Smooth muscle cell (in vitro differentiated cells): ENCODE data around the gene COX4I2. TPM values are rescaled to one million over a fixed set of nuclear protein-coding genes. Genes with fewer than 3 reads are reported as not detected.

Experiments
- DNase-seq: peaks from one replicate; lab custom pipeline; 2025; ENCODE audit not compliant: unreplicated experiment; lab: John Stamatoyannopoulos, UW
- H2AFZ ChIP-seq: fragments of 200-600 bp; sonication (generic); 2 replicates; pipeline ENCODE4 v1.6.0; 2016; ENCODE audit warnings: antibody characterized with exemption, low read depth, mild to moderate bottlenecking
- H3F3A ChIP-seq: fragments of 200-600 bp; sonication (generic); 2 replicates; pipeline ENCODE4 v1.6.0; 2017; ENCODE audit warnings: antibody characterized with exemption, low read depth
- H3K27ac ChIP-seq: fragments of 200-600 bp; sonication (generic); 2 replicates; pipeline ENCODE4 v1.5.1; 2016; ENCODE audit warnings: low read depth, mild to moderate bottlenecking
- H3K27me3 ChIP-seq: fragments of 200-600 bp; sonication (generic); 2 replicates; pipeline ENCODE4 v1.6.1; 2016; ENCODE audit warnings: low read depth, mild to moderate bottlenecking
- H3K36me3 ChIP-seq: fragments of 200-600 bp; sonication (generic); 2 replicates; pipeline ENCODE4 v1.5.1; 2016; ENCODE audit warnings: low read depth
- H3K4me1 ChIP-seq: fragments of 200-600 bp; sonication (generic); 2 replicates; pipeline ENCODE4 v1.5.1; 2016; ENCODE audit warnings: low read depth
- H3K4me2 ChIP-seq: fragments of 200-600 bp; sonication (generic); 2 replicates; pipeline ENCODE4 v1.6.0; 2016; ENCODE audit warnings: mild to moderate bottlenecking
- H3K4me3 ChIP-seq: fragments of 200-600 bp; sonication (generic); 2 replicates; pipeline ENCODE4 v1.5.1; 2016; ENCODE audit warnings: mild to moderate bottlenecking
- H3K79me2 ChIP-seq: fragments of 200-600 bp; sonication (generic); 2 replicates; pipeline ENCODE4 v1.6.0; 2016; ENCODE audit warnings: low read depth, mild to moderate bottlenecking
- H3K9ac ChIP-seq: fragments of 200-600 bp; sonication (generic); 2 replicates; pipeline ENCODE4 v1.6.0; 2016; ENCODE audit warnings: low read depth
- H3K9me3 ChIP-seq: fragments of 200-600 bp; sonication (generic); replicated peaks from 2 replicates; pipeline ENCODE4 v1.5.1; 2016; ENCODE audit warnings: low read depth
- H4K20me1 ChIP-seq: fragments of 200-600 bp; sonication (generic); 2 replicates; pipeline ENCODE4 v1.6.0; 2016; ENCODE audit warnings: low read depth
- CTCF ChIP-seq: fragments of 200-600 bp; sonication (generic); IDR thresholded peaks from 2 replicates; pipeline ENCODE4 v1.5.1; 2017; ENCODE audit warnings: borderline replicate concordance, mild to moderate bottlenecking, antibody characterized with exemption; ENCODE audit not compliant: insufficient read depth, poor library complexity, severe bottlenecking
- WGBS: methylation state at CpG from one replicate; pipeline ENCODE4 v1.1.7; 2016; ENCODE audit warnings: low lambda C conversion rate; 5-methylcytosine and 5-hydroxymethylcytosine counted together
- polyA plus RNA-seq: library from polyadenylated mRNA; unstranded; fragments of >200 nt; fragmentation: Nextera tagmentation; extraction: Ambion mirVana; gene quantifications from 2 replicates; pipeline ENCODE4 v1.2.1, GENCODE V29; 2016
- total RNA-seq: library from RNA; depleted of rRNA; stranded (reverse); fragments of >200 nt; gene quantifications from 2 replicates; pipeline ENCODE4 v1.2.3, GENCODE V29; 2014

COX4I2 gene
- total and polyA plus RNA-seq, 2 experiments from 2014 or later, result 0.80 TPM; not detected in 1

- Histone ChIP-seq H3K4me3 (no peak overlapping the region), H4K20me1 (no peaks in the 10 kb centered on the region), H3K9me3 (no peaks in the 10 kb centered on the region), H3K36me3 (no peaks in the 10 kb centered on the region), H3K27me3 (no peaks in the 10 kb centered on the region), H3K27ac (peak overlapping the region; percentile 85), H3K9ac (no peak overlapping the region), H2AFZ (no peak overlapping the region), H3K79me2 (no peaks in the 10 kb centered on the region), H3F3A (peaks cover 50% of the 10 kb centered on the region), H3K4me1 (no peaks in the 10 kb centered on the region), H3K4me2 (no peak overlapping the region)
- TF ChIP-seq CTCF, result no peak
- DNase-seq, result no peak
- WGBS, result 91% methylated on average over 13 of the region's 13 CpGs
Observed at GRCh38 chr20:31594002-31594557, 43.6 kb upstream of the COX4I2 start.

- Histone ChIP-seq H3K4me2 (peak overlapping the region; percentile 2), H3K9ac (no peak overlapping the region)
Observed at GRCh38 chr20:31594558-31595379, 42.9 kb upstream of the COX4I2 start.

GRCh38 chr20:31595380-31595653, 42.4 kb upstream of the COX4I2 start:
- Histone ChIP-seq H3K79me2 (no peaks in the 10 kb centered on the region), H2AFZ (no peak overlapping the region), H3K27ac (peak overlapping the region; percentile 85), H3K4me1 (no peaks in the 10 kb centered on the region), H3K27me3 (no peaks in the 10 kb centered on the region), H3K4me2 (peak overlapping the region; percentile 2), H3K9me3 (no peaks in the 10 kb centered on the region), H4K20me1 (no peaks in the 10 kb centered on the region), H3K9ac (no peak overlapping the region), H3F3A (peaks cover 46% of the 10 kb centered on the region), H3K4me3 (no peak overlapping the region), H3K36me3 (no peaks in the 10 kb centered on the region)
- WGBS, result 48% methylated on average over 3 of the region's 3 CpGs
- no peak for TF ChIP-seq CTCF
- DNase-seq, result no peak

More at GRCh38 chr20:31594558-31595379, 42.9 kb upstream of the COX4I2 start:
- H2AFZ ChIP-seq, result no peak overlapping the region
- peaks cover 50% of the 10 kb centered on the region for H3F3A ChIP-seq
- no peak overlapping the region for H3K4me3 ChIP-seq
- no peaks in the 10 kb centered on the region for H3K36me3 ChIP-seq
- DNase-seq, result no peak
- H3K79me2 ChIP-seq, result no peaks in the 10 kb centered on the region
- no peaks in the 10 kb centered on the region for H3K4me1 ChIP-seq
- no peaks in the 10 kb centered on the region for H3K9me3 ChIP-seq
- WGBS, result 64% methylated on average over 11 of the region's 11 CpGs
- peak overlapping the region; percentile 85 for H3K27ac ChIP-seq
- no peaks in the 10 kb centered on the region for H4K20me1 ChIP-seq
- H3K27me3 ChIP-seq, result no peaks in the 10 kb centered on the region
- TF ChIP-seq CTCF, result no peak
